MG63 (cell line): ENCODE data around the gene KDM2B. TPM values are rescaled to one million over a fixed set of nuclear protein-coding genes. Genes with fewer than 3 reads are reported as not detected.
A peak's percentile ranks its signal among the peaks of the same experiment; 100 is the strongest.
"Not testable (repeated sequence)": the region's sequence is repeated elsewhere in the genome, so short reads cannot be mapped to it uniquely, and the experiment has no call there.

ENCODE experiments used
- DNase-seq: peaks from one replicate; pipeline ENCODE4 v3.0.0-alpha.2; 2020
- H3K27me3 ChIP-seq: fragments of 250-450 bp; sonication (Bioruptor Pico); 2 replicates; pipeline ENCODE4 v1.5.1; 2020; ENCODE audit warnings: mild to moderate bottlenecking, moderate library complexity
- H3K36me3 ChIP-seq: fragments of 250-450 bp; sonication (Bioruptor Pico); 2 replicates; pipeline ENCODE4 v1.5.1; 2020; ENCODE audit warnings: mild to moderate bottlenecking, moderate library complexity
- H3K4me3 ChIP-seq: fragments of 250-450 bp; sonication (Bioruptor Pico); 2 replicates; pipeline ENCODE4 v1.5.1; 2020; ENCODE audit warnings: mild to moderate bottlenecking, moderate library complexity
- H3K9me3 ChIP-seq: fragments of 250-450 bp; sonication (Bioruptor Pico); 2 replicates; pipeline ENCODE4 v1.5.1; 2020; ENCODE audit warnings: mild to moderate bottlenecking, moderate library complexity
- total RNA-seq: library from RNA; depleted of rRNA; stranded (reverse); fragments of >200 nt; shearing (Covaris generic); gene quantifications from 2 replicates; pipeline ENCODE4 v1.2.3, GENCODE V29; 2014; ENCODE audit warnings: low replicate concordance

The KDM2B gene
- total RNA-seq, 1 experiment from 2014 or later: 30.1 TPM

DNA sequence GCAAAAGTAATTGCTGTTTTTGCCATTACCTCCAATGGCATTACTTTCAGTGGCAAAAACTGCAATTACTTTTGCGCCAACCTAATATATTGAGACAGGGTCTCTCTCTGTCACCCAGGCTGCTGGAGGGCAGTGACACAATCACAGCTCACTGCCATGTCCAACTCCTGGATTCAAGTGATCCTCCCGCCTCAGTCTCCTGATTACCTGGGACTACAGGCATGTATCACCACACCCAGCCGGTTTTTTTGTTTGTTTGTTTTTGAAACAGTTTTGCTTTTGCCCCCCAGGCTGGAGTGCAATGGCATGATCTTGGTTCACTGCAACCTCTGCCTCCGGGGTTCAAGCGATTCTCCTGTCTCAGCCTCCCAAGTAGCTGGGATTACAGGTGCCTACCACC, 15.7 kb upstream of the KDM2B start:
- no peak overlapping the region for H3K4me3 ChIP-seq
- no peaks in the 10 kb centered on the region for H3K36me3 ChIP-seq
- no peaks in the 10 kb centered on the region for H3K27me3 ChIP-seq
- no peak for DNase-seq
- no peaks in the 10 kb centered on the region for H3K9me3 ChIP-seq

DNA sequence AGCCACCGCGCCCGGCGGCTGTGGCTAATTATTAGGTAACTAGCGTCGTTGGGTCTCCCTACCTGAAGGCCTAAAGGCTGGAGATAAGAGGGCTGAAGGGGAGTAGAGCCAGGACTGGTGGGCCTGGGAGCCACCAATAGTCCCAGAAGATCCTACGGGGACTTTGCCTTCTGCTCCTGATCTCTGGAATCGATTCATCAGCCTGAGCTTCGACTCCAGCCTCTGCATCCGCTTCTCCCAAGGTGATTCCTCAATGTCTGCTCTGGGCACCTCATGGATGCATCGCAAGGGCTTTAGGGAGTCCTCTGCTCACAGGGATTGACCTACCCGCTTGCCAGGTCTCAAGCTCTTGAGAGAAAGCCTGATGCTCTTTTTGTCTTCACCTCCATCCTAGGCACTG, 14.7 kb upstream of the KDM2B start:
- Histone ChIP-seq H3K4me3 (no peak overlapping the region), H3K27me3 (no peaks in the 10 kb centered on the region), H3K36me3 (no peaks in the 10 kb centered on the region), H3K9me3 (no peaks in the 10 kb centered on the region)
- DNase-seq: no peak

DNA sequence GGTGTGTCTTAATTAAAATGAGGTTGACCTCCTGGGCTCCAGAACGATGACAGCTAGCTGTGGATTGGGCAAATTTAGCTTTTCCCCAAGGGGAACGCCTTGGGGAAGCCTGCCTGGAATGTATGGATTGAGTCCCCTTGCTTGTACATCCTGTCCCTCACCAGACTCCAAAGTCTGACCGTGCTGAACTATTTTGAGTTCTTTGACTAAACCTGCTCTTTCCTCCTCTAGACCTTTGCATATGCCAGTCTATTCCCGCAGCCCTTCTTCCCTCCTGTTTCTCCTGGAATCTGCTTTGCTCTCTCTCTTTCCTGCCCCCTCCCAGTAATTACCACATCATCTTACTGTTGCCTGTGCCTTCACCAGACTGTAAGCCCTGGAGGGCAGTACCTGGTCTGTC, 11.5 kb upstream of the KDM2B start:
- no peak for DNase-seq
- Histone ChIP-seq H3K36me3 (no peaks in the 10 kb centered on the region), H3K9me3 (no peaks in the 10 kb centered on the region), H3K27me3 (no peaks in the 10 kb centered on the region), H3K4me3 (no peak overlapping the region)

DNA sequence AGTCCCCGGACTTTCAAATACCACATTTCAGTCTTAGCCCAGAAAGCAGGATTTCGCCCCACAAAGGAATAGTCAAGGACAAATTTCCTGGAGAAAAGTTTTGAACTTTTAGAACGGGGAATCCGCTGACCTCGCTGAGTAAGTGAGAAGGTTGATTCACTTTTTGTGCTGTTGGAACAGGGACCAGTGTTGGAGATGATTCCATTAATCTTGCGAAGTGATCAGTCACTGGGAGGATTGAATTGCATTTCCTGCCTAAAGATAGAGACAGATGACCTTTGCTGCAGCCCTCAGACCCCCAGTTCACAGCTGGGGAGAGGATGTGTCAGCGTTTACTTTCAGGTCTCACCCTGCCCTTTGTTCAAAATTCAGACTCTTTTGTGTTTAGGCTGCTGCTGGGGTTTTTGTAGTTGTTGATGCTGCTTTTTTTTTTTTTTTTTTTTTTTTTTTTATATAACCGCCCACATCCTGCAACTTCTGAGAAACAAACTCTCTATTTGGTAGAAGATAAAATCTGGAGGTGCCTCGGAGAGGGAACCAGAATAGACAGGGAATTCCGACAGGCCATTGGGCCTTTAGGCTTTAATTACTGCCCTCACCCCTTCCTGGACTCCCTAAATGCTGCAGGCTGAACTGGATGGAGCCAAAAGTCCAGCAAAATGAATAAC, 9.8 kb upstream of the KDM2B start:
- no peaks in the 10 kb centered on the region for H3K27me3 ChIP-seq
- H3K9me3 ChIP-seq: no peaks in the 10 kb centered on the region
- no peak overlapping the region for H3K4me3 ChIP-seq
- peak; percentile 38 for DNase-seq
- H3K36me3 ChIP-seq: no peaks in the 10 kb centered on the region

DNA sequence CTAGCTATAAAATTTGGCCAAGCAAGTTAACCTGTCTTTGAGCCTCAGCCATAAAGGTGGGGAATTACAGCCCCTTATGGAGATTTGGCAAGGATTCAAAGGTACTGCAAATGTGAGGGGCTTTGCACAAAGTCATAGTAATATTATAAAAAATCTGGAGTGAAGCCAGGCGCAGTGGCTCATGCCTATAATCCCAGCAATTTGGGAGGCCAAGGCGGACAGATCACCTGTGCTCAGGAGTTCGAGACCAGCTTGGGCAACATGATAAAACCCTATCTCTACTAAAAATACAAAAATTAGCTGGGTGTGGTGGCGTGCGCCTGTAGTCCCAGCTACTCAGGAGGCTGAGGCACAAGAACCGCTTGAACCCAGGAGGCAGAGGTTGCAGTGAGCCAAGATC, 4.1 kb upstream of the KDM2B start:
- H3K27me3 ChIP-seq, H3K9me3 ChIP-seq, H3K4me3 ChIP-seq, H3K36me3 ChIP-seq, DNase-seq: not testable (repeated sequence)

DNA sequence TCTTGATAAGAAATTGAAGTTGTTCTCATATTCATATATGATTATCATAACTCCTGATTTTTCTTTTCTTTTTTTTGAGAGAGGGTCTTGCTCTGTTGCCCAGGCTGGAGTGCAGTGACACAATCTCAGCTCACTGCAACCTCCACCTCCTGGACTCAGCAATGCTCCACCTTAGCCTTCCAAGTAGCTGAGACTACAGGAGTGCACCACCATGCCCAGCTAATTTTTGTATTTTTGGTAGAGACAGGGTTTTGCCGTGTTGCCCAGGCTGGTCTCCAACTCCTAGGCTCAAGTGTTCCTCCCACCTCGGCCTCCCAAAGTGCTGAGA, 2.5 kb upstream of the KDM2B start:
- H3K27me3 ChIP-seq, DNase-seq, H3K36me3 ChIP-seq, H3K9me3 ChIP-seq, H3K4me3 ChIP-seq: not testable (repeated sequence)

DNA sequence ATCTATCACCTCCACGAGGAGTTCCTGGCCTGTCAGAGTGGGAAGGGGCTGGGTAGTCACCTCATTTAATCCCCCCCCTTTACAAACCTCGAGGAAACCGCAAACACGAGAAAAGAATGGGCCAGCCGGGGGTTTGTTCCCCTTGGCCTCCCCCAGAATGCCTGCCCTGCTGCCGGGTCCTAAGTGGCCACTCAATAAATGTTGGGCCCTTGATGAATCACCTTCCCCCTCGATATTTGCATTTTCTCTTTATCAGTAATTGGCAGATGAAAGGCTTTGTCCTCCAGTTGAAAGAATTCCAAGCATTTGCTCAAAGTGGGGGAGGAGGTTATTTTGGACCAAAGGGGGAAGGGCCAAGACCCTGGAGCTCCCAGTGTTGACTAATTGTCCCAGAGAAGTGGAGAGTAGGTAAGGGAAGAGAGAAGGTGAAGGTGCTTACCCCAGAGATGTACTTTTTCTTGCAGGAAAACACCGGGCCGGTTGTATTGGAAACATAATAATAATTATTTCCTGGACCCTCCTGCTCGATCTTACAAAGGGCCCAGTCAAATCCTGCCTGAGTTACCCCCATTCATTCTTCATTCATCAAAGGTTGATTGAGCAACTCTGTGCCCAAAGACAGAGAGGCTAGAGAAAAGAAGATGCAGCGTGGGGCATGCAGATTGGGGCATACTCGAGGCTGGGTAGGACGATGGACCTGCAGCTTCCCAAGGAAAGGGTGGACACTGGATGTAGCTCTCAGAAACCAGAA, 1.9 kb upstream of the KDM2B start:
- Histone ChIP-seq H3K36me3 (no peaks in the 10 kb centered on the region), H3K9me3 (no peaks in the 10 kb centered on the region), H3K4me3 (no peak overlapping the region), H3K27me3 (no peaks in the 10 kb centered on the region)
- DNase-seq: no peak

DNA sequence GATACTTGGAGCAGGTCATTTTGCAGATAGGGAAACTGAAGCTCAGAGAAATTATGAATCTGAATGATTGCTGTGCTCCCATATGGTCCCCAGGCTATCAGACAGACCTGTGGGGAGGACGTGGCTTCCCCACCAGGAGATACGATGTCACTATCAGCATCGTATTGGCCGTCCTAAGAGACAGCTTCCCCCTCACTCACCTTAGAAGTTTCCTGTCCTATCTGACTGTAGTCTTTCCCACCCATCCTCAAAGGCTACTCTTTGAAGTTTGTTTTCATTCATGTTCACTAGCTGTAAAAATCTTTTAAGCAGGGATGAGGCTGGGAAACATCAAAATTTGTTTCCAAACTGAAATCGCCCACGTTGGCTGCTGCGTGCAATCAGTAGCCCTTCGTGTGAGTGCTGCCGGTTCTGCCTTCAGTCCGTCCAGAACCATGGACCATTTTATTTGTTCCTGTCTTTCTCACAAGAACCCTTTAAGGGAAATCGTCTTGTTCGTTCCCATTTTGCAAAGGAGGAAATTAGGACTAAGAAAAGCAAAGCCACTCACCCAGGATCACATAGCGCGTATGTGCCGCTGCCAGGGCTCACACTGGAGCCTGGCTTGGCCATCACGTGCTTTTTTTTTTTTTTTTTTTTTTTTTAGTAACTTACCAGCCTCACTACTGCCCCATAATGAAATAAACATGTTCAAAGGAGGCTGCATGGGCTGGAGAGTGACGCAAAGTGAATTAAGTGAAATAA, 1.0 kb upstream of the KDM2B start:
- peak; percentile 19 for DNase-seq
- no peaks in the 10 kb centered on the region for H3K36me3 ChIP-seq
- no peaks in the 10 kb centered on the region for H3K9me3 ChIP-seq
- H3K4me3 ChIP-seq: peak overlapping the region; percentile 55
- H3K27me3 ChIP-seq: no peaks in the 10 kb centered on the region

DNA sequence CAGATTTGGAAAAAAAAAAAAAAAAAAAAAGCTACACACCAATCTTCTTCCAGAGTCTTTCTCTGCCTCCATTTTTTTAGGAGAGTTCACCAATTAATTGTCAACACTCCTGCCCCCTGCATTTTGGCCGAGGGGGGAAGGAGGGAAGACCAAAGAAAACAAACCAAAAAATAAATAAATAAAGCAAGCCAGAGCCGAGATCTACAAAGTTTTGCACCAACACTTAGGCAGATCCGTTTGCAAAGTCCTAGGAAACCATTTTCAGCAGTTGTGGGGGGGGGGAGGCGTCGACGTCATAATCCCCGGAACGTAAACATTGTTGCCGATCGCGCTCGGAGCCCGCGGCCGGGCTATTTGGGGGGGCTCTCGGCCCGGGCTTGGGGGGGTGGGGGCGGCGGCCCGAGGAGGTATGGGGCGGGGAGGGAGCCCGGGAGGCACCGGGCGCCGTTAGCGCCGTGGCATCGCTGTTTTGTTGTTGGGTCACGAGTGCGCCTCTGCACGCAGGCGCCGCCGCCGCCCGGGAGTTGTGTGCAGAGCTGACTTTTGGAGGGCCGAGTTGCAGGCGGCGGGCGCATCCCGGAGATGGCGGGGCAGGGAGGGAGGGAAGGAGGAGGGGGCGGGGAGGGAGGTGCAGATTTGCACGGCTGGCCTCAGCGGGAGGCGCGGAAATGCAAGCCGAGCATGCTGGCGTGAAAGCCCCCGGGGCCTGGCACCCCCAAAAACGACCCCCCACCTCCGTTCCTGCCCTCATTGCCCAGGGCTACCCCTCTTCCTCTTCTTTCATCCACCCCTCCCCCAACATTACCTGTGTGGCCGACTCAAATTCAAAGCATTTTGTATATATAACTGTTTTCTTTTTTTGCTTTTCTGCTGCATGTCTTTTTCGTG, 598 bp downstream of the KDM2B start:
- Histone ChIP-seq H3K9me3 (no peaks in the 10 kb centered on the region), H3K4me3 (peak overlapping the region; percentile 55), H3K36me3 (no peaks in the 10 kb centered on the region), H3K27me3 (no peaks in the 10 kb centered on the region)
- peak; percentile 75 for DNase-seq

DNA sequence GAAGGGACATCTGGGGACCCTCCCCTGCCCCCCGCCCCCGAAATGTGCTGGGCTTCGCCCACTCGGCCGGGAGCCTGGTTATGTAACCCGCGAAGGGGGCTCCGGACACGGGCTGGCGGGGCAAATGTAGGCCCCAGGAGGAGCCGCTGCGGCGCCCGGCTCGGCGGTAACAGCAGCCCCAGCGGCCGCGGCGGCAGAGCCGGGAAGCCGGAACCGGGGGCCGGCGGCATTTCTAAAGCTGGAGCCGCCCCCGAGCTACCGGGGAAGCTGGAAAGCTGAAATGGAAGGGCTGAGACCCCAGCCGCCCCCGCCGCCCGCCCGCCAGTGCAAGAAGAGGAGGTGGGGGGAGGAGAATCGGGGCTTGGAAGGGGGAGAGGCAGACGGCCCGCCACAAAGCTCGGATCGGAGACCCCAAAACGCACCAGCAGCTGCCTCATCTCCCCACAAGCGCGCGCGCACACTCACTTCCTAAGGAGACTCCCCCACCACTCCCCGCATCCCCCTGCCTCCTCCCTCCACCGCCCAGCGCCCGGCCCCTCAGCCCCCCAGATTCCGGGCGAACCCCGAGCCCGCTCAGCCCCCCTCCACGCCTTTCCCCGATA, 1.5 kb downstream of the KDM2B start:
- H3K36me3 ChIP-seq: no peaks in the 10 kb centered on the region
- no peaks in the 10 kb centered on the region for H3K27me3 ChIP-seq
- H3K9me3 ChIP-seq: no peaks in the 10 kb centered on the region
- peak; percentile 40 for DNase-seq
- peak overlapping the region; percentile 55 for H3K4me3 ChIP-seq

DNA sequence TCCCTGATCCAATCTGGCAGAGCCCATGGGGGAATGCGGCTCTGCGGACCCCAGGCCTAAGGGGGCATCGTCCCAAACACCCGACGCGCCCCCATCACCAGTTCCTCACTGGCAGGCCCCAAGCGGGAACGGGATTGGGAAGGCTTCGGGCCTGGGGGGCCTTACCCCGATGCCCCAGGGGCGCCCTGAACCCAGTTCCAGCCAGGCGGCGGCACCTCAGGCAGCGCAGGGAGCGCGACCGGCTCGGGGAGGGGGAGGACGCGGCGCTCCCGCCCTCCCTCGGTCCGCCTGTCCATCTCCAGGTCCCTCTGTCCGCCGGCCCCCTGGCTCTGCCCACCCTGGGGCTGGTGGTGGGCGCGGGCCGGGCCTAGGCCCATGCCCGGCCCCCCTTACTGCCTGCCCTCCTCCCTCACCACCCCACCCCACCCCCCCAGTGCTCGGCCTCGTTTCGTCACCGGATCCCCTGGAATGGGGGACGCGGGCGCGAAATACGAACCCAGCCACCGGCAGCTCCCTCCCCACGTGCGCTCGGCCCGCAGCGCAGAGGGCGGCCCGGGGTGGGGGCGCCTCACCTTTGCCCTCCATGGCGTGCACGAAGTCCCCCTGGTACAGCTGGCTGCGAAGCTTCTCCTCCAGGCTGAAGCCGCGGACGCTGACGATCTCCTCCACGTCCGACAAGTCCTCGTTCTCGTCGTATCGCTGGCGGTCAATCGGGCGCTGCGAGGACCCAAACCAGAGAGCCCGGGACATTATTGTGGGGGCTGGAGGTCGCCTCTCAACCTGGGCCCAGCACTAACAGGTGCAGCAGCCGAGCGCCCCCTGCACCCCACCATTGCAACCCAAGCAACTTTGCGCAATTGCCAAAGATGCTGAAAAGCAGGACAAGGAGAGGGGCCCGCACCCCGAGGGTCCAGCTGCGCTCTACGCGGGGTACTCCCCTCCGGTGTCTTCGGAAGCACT, 2.3 kb downstream of the KDM2B start:
- no peak for DNase-seq
- peak overlapping the region; percentile 55 for H3K4me3 ChIP-seq
- H3K9me3 ChIP-seq: no peaks in the 10 kb centered on the region
- H3K36me3 ChIP-seq: no peaks in the 10 kb centered on the region
- H3K27me3 ChIP-seq: no peaks in the 10 kb centered on the region

DNA sequence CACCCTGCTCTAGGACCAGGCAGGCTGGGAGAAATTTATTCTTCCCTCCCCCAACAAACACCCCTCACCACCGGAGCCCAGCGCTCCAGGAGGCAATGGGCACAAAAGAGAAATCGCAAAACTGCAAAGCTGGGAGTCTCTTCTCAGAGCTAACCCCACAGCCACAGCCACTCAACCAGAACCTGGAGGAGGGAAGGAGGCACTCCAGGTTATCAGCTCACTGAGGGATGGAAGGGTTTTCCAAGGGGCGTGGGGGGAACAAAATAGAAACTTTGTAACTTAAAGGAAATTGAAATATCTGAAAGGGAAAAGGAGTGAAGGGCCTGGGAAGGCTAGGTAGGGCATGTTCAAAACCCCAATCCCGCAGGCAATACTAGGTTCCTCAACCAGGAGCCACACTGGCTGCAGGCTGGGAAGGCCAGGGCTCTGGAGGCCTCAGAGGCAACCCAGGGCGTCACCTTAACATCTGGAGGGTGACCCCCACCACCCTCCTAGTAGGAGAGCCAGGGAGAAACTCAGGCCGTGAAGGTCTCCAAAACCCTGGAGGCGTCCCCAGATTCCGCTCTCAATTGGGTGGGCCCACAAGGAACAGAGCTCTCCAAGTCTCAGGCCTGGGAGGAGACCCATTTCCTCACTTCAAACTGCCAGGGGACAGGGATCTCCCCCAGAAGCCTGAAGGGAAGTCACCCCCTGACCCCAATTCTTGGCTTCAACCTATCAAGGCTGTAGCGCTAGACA, 3.2 kb downstream of the KDM2B start:
- no peaks in the 10 kb centered on the region for H3K9me3 ChIP-seq
- no peaks in the 10 kb centered on the region for H3K27me3 ChIP-seq
- no peak for DNase-seq
- no peak overlapping the region for H3K4me3 ChIP-seq
- H3K36me3 ChIP-seq: no peaks in the 10 kb centered on the region

DNA sequence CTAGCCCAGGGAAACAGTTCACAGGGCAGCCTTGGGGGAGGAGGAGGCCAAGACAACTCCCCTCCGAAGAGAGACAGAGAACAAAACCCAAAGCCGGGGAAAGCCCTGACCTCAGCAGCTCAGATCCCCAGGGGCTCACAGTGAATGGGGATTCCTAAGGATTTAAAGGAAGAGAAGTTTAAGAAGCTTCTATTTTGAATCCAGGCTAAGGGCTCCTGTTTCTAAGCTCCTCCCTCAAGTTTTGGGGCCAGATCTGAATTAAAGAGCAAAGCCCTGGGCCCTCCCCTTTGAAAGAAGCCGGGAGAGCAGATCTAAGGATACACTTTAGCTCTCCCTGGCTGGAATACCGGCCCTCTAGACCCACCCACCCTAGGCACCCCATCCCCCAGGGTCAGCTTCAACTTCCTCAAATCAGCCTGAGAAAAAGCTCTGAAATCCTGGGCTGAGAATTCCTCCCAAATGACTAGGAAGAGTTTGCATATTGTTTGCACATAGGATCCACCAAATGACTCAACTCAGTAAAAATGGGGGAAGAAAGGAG, 3.9 kb downstream of the KDM2B start:
- Histone ChIP-seq H3K36me3 (no peaks in the 10 kb centered on the region), H3K4me3 (no peak overlapping the region), H3K9me3 (no peaks in the 10 kb centered on the region), H3K27me3 (no peaks in the 10 kb centered on the region)
- peak; percentile 67 for DNase-seq

DNA sequence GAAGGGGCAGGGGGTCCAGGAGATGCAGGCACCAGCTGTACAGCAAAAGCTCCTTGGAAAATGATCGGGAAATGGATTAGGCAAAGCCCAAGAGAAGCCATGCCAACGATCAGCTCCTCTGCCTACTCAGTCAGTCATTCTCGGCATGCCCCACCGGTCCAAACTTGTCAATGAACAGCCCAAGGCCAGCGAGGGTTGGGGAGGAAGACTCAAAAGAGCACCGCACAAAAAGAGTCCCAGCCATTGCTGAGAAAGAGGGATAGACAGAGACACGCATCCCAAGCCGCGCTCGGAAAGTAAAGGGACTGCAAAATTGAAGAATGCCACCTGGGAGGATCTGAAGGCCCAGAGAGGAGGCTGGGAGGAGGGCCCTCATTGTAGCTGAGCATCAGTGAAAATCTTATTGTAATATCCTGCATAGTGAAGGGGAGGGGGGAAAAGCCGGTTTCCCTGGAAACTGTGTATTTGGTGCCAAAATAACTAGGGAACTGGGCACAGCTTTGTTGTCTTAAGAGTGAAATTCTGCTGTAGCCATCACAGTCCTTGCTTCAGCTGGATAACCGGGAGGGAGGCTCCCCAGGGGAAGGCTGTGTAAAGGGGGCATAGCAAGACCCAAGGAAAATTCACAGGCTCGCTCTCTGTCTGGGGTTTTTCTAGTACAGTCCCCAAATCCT, 4.7 kb downstream of the KDM2B start:
- no peak for DNase-seq
- H3K9me3 ChIP-seq: no peaks in the 10 kb centered on the region
- H3K4me3 ChIP-seq: no peak overlapping the region
- H3K27me3 ChIP-seq: no peaks in the 10 kb centered on the region
- H3K36me3 ChIP-seq: no peaks in the 10 kb centered on the region
